Heart left ventricle (tissue), 16 donors: ENCODE measurements around the gene OR6B1. TPM values are rescaled to one million over a fixed set of nuclear protein-coding genes. Genes with fewer than 3 reads are reported as not detected.
"Not testable (repeated sequence)": the region's sequence is repeated elsewhere in the genome, so short reads cannot be mapped to it uniquely, and the experiment has no call there.

Source experiments
- ATAC-seq, 4 donors: fragments of 200-7000 bp; cut with Tn5 transposase; one replicate each; pipeline ENCODE4 v1.9.1; 2020 to 2022; ENCODE audit warnings: moderate library complexity in 4 of 4, mild to moderate bottlenecking in 3 of 4, moderate number of reproducible peaks in 1 of 4
- DNase-seq, 5 donors: peaks; one replicate each; pipeline ENCODE4 v3.0.0-alpha.2; 2020
- H3K27ac ChIP-seq, 12 donors: fragments of 200-600 bp; sonication (generic) in 4 of 12; one replicate each; pipeline versions ENCODE4 v1.5.0 to v1.8.0; 2016 to 2022; ENCODE audit warnings: mild to moderate bottlenecking in 2 of 12
- H3K27me3 ChIP-seq, 9 donors: fragments of 200-600 bp; sonication (generic) in 2 of 9; one replicate each; pipeline versions ENCODE4 v1.5.1 to v1.8.0; 2016 to 2022; ENCODE audit warnings: mild to moderate bottlenecking in 3 of 9
- H3K36me3 ChIP-seq, 9 donors: fragments of 200-600 bp; sonication (generic) in 2 of 9; one replicate each; pipeline versions ENCODE4 v1.5.0 to v1.8.0; 2018 to 2022; ENCODE audit warnings: mild to moderate bottlenecking in 2 of 9
- H3K4me1 ChIP-seq, 12 donors: fragments of 200-600 bp; sonication (generic) in 4 of 12; one replicate each; pipeline versions ENCODE4 v1.5.0 to v1.8.0; 2016 to 2022; ENCODE audit warnings: mild to moderate bottlenecking in 3 of 12
- H3K4me3 ChIP-seq, 12 donors: fragments of 200-600 bp; sonication (generic) in 4 of 12; one replicate each; pipeline versions ENCODE4 v1.5.0 to v1.8.0; 2017 to 2022; ENCODE audit warnings: mild to moderate bottlenecking in 9 of 12, moderate library complexity in 4 of 12
- H3K9me3 ChIP-seq, 12 donors: fragments of 200-600 bp; sonication (generic) in 4 of 12; one replicate each; pipeline versions ENCODE4 v1.5.0 to v1.8.0; 2016 to 2022; ENCODE audit warnings: mild to moderate bottlenecking in 1 of 12
- POLR2A ChIP-seq, 2 donors: fragments of 450-650 bp; IDR thresholded peaks; one replicate each; pipeline ENCODE4 v1.6.1; 2017; ENCODE audit warnings: antibody characterized with exemption in 2 of 2, mild to moderate bottlenecking in 2 of 2, moderate library complexity in 2 of 2
- WGBS, 4 donors: extraction: QIAGEN DNeasy Blood & Tissue Kit in 2 of 4; methylation state at CpG; one replicate each; pipeline versions ENCODE4 v1.1.5 to v1.1.7; 2013 to 2018; 5-methylcytosine and 5-hydroxymethylcytosine counted together
- intact Hi-C, 10 donors: fragments of 100-400 bp; cut with DNase I; formaldehyde crosslinking; loops; one replicate each; pipeline versions ENCODE4 v1.11.1 to v1.14.2; 2022
- polyA plus RNA-seq, 2 donors: library from polyadenylated mRNA; stranded (reverse); fragments of 200-250 nt; gene quantifications; one replicate each; pipeline ENCODE4 v1.2.3, GENCODE V29; 2013
- total RNA-seq, 9 donors: library from RNA; depleted of rRNA in 2 of 9; stranded (reverse); fragments of >200 nt in 2 of 9; fragmentation: NEBNext Ultra II Directional in 3 of 9; extraction: Animal tissue kit (Norgen Biotek cat#: 25700) in 3 of 9; gene quantifications; one replicate each; pipeline versions ENCODE4 v1.1.0 to v1.2.4, GENCODE V29; 2016 to 2023
- TF ChIP-seq, protein P1 (sequence below), 12 donors: fragments of 200-600 bp; sonication (generic) in 4 of 12; IDR thresholded peaks; one replicate each; pipeline versions ENCODE4 v1.5.0 to v1.8.0; 2018 to 2022; ENCODE audit warnings: antibody characterized with exemption in 12 of 12, mild to moderate bottlenecking in 5 of 12
- donor health status: ischemic (EF 13 %, LVEDD 7.1; RV severe dilation, severe dysfunction).
- donor health status: healthy with polysubstance abuse.
- donor health status: DM: no; HTN: yes; CAD: no.
- donor health status: DM: no; HTN: no; CAD: no.
- donor health status: ischemic (EF 25% LVEDD 6.9; RV normal size, moderate dysfunction).
- donor health status: ischemic (EF 25% LVEDD 5.7; RV mildly dilated, moderate dysfunction).
- donor health status: healthy.
- donor health status: DM: yes; HTN: yes; CAD: no.
- donor health status: ischemic (EF 35%, LVEDD 5.7; RV mildly dilated, moderate dysfunction).
- donor health status: nonischemic (EF 11% LVEDD 7.7; RV severe dilation, severe dysfunction).
- donor health status: DM: yes; HTN: yes; CAD: no.
- donor health status: PGD.
- donor health status: ischemic (EF 29% LVEDD 5.4; RV normal size, mild dysfunction).
- donor health status: nonischemic (EF 23%, LVEDD 6.1; RV moderate dilation, normal function).

The OR6B1 gene
- total and polyA plus RNA-seq, 11 donors: not detected

DNA sequence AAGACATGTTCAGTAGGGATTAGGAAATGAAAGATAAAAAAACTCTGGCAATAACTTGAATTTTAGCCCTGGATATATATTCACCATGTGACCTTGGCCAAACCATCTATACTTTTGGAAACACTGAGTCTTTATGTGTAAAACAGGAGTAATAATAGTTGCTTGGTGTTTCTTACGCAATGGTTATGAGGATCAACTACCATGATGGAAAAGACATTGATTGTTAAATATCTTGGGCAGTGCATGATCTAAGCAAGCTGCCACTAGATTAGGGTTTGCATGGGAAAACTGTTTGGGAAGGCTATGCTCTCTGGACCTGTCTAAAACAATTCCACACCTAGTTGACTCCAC, 6.5 kb downstream of the OR6B1 start:
- Histone ChIP-seq H3K4me1 (peaks cover 0 to 5% (median 0%) of the 10 kb centered on the region in 12 donors), H3K27me3 (no peaks in the 10 kb centered on the region), H3K9me3 (peaks cover 0 to 13% (median 0%) of the 10 kb centered on the region in 12 donors), H3K36me3 (no peaks in the 10 kb centered on the region), H3K4me3 (no peak overlapping the region), H3K27ac (no peak overlapping the region)
- intact Hi-C loops: loop anchor here in 1 of 10 donors (10.0 kb wide), 1 partner anchor 122 kb away; no protein-coding TSS in a partner anchor
- WGBS, 4 donors: 87 to 95% (median 92%) methylated on average over 1 of the region's 1 CpG
- no peak for TF ChIP-seq POLR2A (IDR thresholded peaks at IDR 0.05)
- TF ChIP-seq, protein P1, sequence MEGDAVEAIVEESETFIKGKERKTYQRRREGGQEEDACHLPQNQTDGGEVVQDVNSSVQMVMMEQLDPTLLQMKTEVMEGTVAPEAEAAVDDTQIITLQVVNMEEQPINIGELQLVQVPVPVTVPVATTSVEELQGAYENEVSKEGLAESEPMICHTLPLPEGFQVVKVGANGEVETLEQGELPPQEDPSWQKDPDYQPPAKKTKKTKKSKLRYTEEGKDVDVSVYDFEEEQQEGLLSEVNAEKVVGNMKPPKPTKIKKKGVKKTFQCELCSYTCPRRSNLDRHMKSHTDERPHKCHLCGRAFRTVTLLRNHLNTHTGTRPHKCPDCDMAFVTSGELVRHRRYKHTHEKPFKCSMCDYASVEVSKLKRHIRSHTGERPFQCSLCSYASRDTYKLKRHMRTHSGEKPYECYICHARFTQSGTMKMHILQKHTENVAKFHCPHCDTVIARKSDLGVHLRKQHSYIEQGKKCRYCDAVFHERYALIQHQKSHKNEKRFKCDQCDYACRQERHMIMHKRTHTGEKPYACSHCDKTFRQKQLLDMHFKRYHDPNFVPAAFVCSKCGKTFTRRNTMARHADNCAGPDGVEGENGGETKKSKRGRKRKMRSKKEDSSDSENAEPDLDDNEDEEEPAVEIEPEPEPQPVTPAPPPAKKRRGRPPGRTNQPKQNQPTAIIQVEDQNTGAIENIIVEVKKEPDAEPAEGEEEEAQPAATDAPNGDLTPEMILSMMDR (IDR thresholded peaks at IDR 0.05): no peak
- ATAC-seq (no peak), DNase-seq (no peak)

- 75 to 85% (median 79%) methylated on average over 2 of the region's 2 CpGs for WGBS, 4 donors
- no peak overlapping the region for H3K27ac ChIP-seq
- ATAC-seq (no peak), DNase-seq (no peak)
- H3K4me3 ChIP-seq: no peak overlapping the region
- intact Hi-C loops: loop anchor here in 1 of 10 donors (10.0 kb wide), 1 partner anchor 125 kb away; no protein-coding TSS in a partner anchor
- peaks cover 0 to 5% (median 0%) of the 10 kb centered on the region in 12 donors for H3K4me1 ChIP-seq
- no peaks in the 10 kb centered on the region for H3K27me3 ChIP-seq
- TF ChIP-seq, protein P1 (IDR thresholded peaks at IDR 0.05): no peak
- no peak for TF ChIP-seq POLR2A (IDR thresholded peaks at IDR 0.05)
- H3K9me3 ChIP-seq: peaks cover 0 to 13% (median 0%) of the 10 kb centered on the region in 12 donors
- no peaks in the 10 kb centered on the region for H3K36me3 ChIP-seq
These were observed 9.2 kb downstream of the OR6B1 start for GRCh38 chr7:144009361-144009760.

GRCh38 chr7:144010061-144010460, 9.9 kb downstream of the OR6B1 start:
- H3K27ac ChIP-seq, ATAC-seq, DNase-seq, H3K36me3 ChIP-seq, H3K4me1 ChIP-seq, H3K27me3 ChIP-seq, H3K4me3 ChIP-seq, intact Hi-C loops: not testable (repeated sequence)
- peaks cover 0 to 13% (median 0%) of the 10 kb centered on the region in 12 donors for H3K9me3 ChIP-seq

GRCh38 chr7:144010821-144011220, 10.7 kb downstream of the OR6B1 start:
- DNase-seq, H3K4me1 ChIP-seq, H3K27ac ChIP-seq, H3K27me3 ChIP-seq, ATAC-seq, H3K36me3 ChIP-seq, intact Hi-C loops, H3K4me3 ChIP-seq: not testable (repeated sequence)
- peaks cover 0 to 13% (median 0%) of the 10 kb centered on the region in 12 donors for H3K9me3 ChIP-seq
- 65 to 82% (median 76%) methylated on average over 1 of the region's 1 CpG for WGBS, 4 donors

DNA sequence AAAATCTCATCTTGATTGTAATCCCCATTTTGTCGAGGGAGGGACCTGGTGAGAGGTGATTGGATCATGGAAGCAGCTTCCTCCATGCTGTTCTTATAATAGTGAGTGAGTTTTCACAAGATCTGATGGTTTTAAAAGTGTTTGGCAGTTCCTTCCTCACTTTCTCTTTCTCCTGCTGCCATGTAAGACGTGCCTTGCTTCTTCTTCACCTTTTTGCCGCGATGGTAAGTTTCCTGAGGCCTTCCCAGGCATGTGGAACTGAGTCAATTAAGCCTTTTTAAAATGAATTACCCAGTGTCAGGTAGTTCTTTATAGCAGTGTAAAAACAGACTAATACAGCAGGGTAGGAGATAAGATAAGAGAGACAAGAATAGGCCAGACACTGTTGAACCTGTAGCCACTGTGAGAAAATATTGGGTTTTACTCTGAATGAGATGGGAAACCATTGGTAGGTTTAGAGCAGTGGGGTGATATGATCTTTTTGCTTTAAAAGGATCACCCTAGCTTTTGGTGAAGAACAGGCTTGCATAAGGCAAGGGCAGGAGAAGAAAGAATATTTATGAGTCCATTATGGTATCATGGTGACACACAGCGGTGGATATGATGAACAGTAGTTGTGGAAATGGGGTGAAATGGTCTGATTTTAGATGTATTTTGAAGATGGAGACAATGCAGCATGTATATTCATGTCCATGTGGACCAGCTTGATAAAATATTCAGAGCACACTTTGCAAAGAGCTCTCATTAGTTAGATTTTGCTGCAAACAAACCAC, 11.5 kb downstream of the OR6B1 start:
- H3K36me3 ChIP-seq: no peaks in the 10 kb centered on the region
- H3K27ac ChIP-seq: no peak overlapping the region
- 67 to 83% (median 75%) methylated on average over 5 of the region's 5 CpGs for WGBS, 4 donors
- no peak overlapping the region for H3K4me3 ChIP-seq
- TF ChIP-seq, protein P1 (IDR thresholded peaks at IDR 0.05): no peak
- TF ChIP-seq POLR2A (IDR thresholded peaks at IDR 0.05): no peak
- no peaks in the 10 kb centered on the region for H3K4me1 ChIP-seq
- no peaks in the 10 kb centered on the region for H3K27me3 ChIP-seq
- ATAC-seq (no peak), DNase-seq (no peak)
- intact Hi-C loops: no loop called here
- peaks cover 0 to 13% (median 0%) of the 10 kb centered on the region in 12 donors for H3K9me3 ChIP-seq
